IPS-20b (cell line): Measurements from ENCODE around the gene SYT14.
"Not testable (repeated sequence)": the region's sequence is repeated elsewhere in the genome, so short reads cannot be mapped to it uniquely, and the experiment has no call there.

Experiments
- H3K27ac ChIP-seq: one replicate; pipeline ENCODE4 v1.5.1; 2013; ENCODE audit warnings: low read length
- H3K27me3 ChIP-seq: 2 replicates; pipeline ENCODE4 v1.6.1; 2013; ENCODE audit warnings: mild to moderate bottlenecking, low read length, inconsistent platforms; ENCODE audit not compliant: insufficient read depth
- H3K36me3 ChIP-seq: 2 replicates; pipeline ENCODE4 v1.6.1; 2013; ENCODE audit warnings: low read depth, mild to moderate bottlenecking, inconsistent platforms, low read length, moderate library complexity; ENCODE audit not compliant: insufficient read depth
- H3K4me1 ChIP-seq: 2 replicates; pipeline ENCODE4 v1.6.1; 2013; ENCODE audit warnings: mild to moderate bottlenecking, control low read depth, inconsistent platforms, low read length, moderate library complexity; ENCODE audit not compliant: insufficient read depth
- H3K4me3 ChIP-seq: 2 replicates; pipeline ENCODE4 v1.5.1; 2013; ENCODE audit warnings: mild to moderate bottlenecking, low read length, inconsistent platforms
- H3K9ac ChIP-seq: 2 replicates; pipeline ENCODE4 v1.6.1; 2013; ENCODE audit warnings: low read depth, mild to moderate bottlenecking, inconsistent platforms, low read length, moderate library complexity
- H3K9me3 ChIP-seq: 2 replicates; pipeline ENCODE4 v1.6.1; 2013; ENCODE audit warnings: mild to moderate bottlenecking, low read depth, low read length, inconsistent platforms; ENCODE audit not compliant: insufficient read depth

Gene SYT14

GRCh38 chr1:209901211-209901610 is 36.8 kb upstream of the SYT14 start:
- Histone ChIP-seq H3K9ac (no peak overlapping the region), H3K36me3 (no peaks in the 10 kb centered on the region), H3K27me3 (no peaks in the 10 kb centered on the region), H3K4me1 (no peaks in the 10 kb centered on the region), H3K9me3 (no peaks in the 10 kb centered on the region), H3K4me3 (no peak overlapping the region), H3K27ac (no peak overlapping the region)

GRCh38 chr1:209904774-209905173 is 33.2 kb upstream of the SYT14 start:
- H3K4me3 ChIP-seq, H3K9ac ChIP-seq, H3K27me3 ChIP-seq, H3K9me3 ChIP-seq, H3K36me3 ChIP-seq, H3K4me1 ChIP-seq, H3K27ac ChIP-seq: not testable (repeated sequence)

GRCh38 chr1:209911746-209912145 is 26.3 kb upstream of the SYT14 start:
- Histone ChIP-seq H3K4me1 (no peaks in the 10 kb centered on the region), H3K9me3 (no peaks in the 10 kb centered on the region), H3K27me3 (no peaks in the 10 kb centered on the region), H3K27ac (no peak overlapping the region), H3K4me3 (no peak overlapping the region), H3K9ac (no peak overlapping the region), H3K36me3 (no peaks in the 10 kb centered on the region)

GRCh38 chr1:209912306-209912705 is 25.7 kb upstream of the SYT14 start:
- no peak overlapping the region for H3K9ac ChIP-seq
- no peak overlapping the region for H3K27ac ChIP-seq
- H3K4me1 ChIP-seq, result no peaks in the 10 kb centered on the region
- no peak overlapping the region for H3K4me3 ChIP-seq
- no peaks in the 10 kb centered on the region for H3K9me3 ChIP-seq
- H3K36me3 ChIP-seq, result no peaks in the 10 kb centered on the region
- no peaks in the 10 kb centered on the region for H3K27me3 ChIP-seq

- not testable (repeated sequence) for H3K4me3 ChIP-seq, H3K27ac ChIP-seq
These were observed 18.4 kb upstream of the SYT14 start for GRCh38 chr1:209919637-209920036.

GRCh38 chr1:209920844-209921243 is 17.2 kb upstream of the SYT14 start:
- 0 out of 2 replicates have a peak, but pooled peaks cover 2% of the 10 kb centered on the region for H3K9me3 ChIP-seq
- no peak overlapping the region for H3K27ac ChIP-seq
- H3K4me3 ChIP-seq, result no peak overlapping the region
- no peaks in the 10 kb centered on the region for H3K4me1 ChIP-seq
- H3K9ac ChIP-seq, result no peak overlapping the region
- no peaks in the 10 kb centered on the region for H3K27me3 ChIP-seq
- H3K36me3 ChIP-seq, result no peaks in the 10 kb centered on the region

More at GRCh38 chr1:209919637-209920036, 18.4 kb upstream of the SYT14 start:
- H3K9me3 ChIP-seq, H3K9ac ChIP-seq, H3K27me3 ChIP-seq, H3K4me1 ChIP-seq, H3K36me3 ChIP-seq: not testable (repeated sequence)

- Histone ChIP-seq H3K27ac (no peak overlapping the region), H3K4me1 (no peaks in the 10 kb centered on the region), H3K9ac (no peak overlapping the region), H3K4me3 (no peak overlapping the region), H3K9me3 (0 out of 2 replicates have a peak, but pooled peaks cover 2% of the 10 kb centered on the region), H3K36me3 (no peaks in the 10 kb centered on the region), H3K27me3 (no peaks in the 10 kb centered on the region)
These were observed 13.6 kb upstream of the SYT14 start for GRCh38 chr1:209924390-209924789.

GRCh38 chr1:209926045-209926444 is 12.0 kb upstream of the SYT14 start:
- Histone ChIP-seq H3K36me3 (no peaks in the 10 kb centered on the region), H3K27me3 (no peaks in the 10 kb centered on the region), H3K9ac (no peak overlapping the region), H3K27ac (no peak overlapping the region), H3K4me3 (no peak overlapping the region), H3K9me3 (no peaks in the 10 kb centered on the region), H3K4me1 (no peaks in the 10 kb centered on the region)

- no peak overlapping the region for H3K4me3 ChIP-seq
- H3K27ac ChIP-seq, result no peak overlapping the region
- no peaks in the 10 kb centered on the region for H3K36me3 ChIP-seq
- H3K9me3 ChIP-seq, result no peaks in the 10 kb centered on the region
- no peaks in the 10 kb centered on the region for H3K27me3 ChIP-seq
- H3K9ac ChIP-seq, result no peak overlapping the region
- no peaks in the 10 kb centered on the region for H3K4me1 ChIP-seq
These were observed 10.6 kb upstream of the SYT14 start for GRCh38 chr1:209927466-209927865.

GRCh38 chr1:209929751-209930150 is 8.3 kb upstream of the SYT14 start:
- no peak overlapping the region for H3K9ac ChIP-seq
- no peak overlapping the region for H3K4me3 ChIP-seq
- no peaks in the 10 kb centered on the region for H3K4me1 ChIP-seq
- H3K36me3 ChIP-seq, result no peaks in the 10 kb centered on the region
- H3K9me3 ChIP-seq, result no peaks in the 10 kb centered on the region
- no peaks in the 10 kb centered on the region; the same call in 1 of the 2 replicates for H3K27me3 ChIP-seq
- no peak overlapping the region for H3K27ac ChIP-seq

- Histone ChIP-seq H3K27ac (no peak overlapping the region), H3K9me3 (no peaks in the 10 kb centered on the region), H3K4me1 (no peaks in the 10 kb centered on the region), H3K9ac (no peak overlapping the region), H3K4me3 (no peak overlapping the region), H3K27me3 (no peaks in the 10 kb centered on the region; the same call in 1 of the 2 replicates), H3K36me3 (no peaks in the 10 kb centered on the region)
These were observed 6.9 kb upstream of the SYT14 start for GRCh38 chr1:209931141-209931540.

GRCh38 chr1:209936125-209936524 is 1.9 kb upstream of the SYT14 start:
- Histone ChIP-seq H3K4me1 (peaks cover 13% of the 10 kb centered on the region; the same call in 1 of the 2 replicates), H3K9ac (no peak overlapping the region), H3K9me3 (no peaks in the 10 kb centered on the region), H3K36me3 (no peaks in the 10 kb centered on the region), H3K27me3 (peaks cover 21% of the 10 kb centered on the region), H3K27ac (no peak overlapping the region), H3K4me3 (no peak overlapping the region)

- Histone ChIP-seq H3K27me3 (no peaks in the 10 kb centered on the region), H3K9ac (no peak overlapping the region), H3K4me1 (no peaks in the 10 kb centered on the region), H3K36me3 (no peaks in the 10 kb centered on the region), H3K4me3 (no peak overlapping the region), H3K27ac (no peak overlapping the region), H3K9me3 (no peaks in the 10 kb centered on the region)
These were observed 7.4 kb downstream of the SYT14 start for GRCh38 chr1:209945377-209945776.
